Neural cell (in vitro differentiated cells): ENCODE results near the gene TESK1. TPM values are rescaled to one million over a fixed set of nuclear protein-coding genes. Genes with fewer than 3 reads are reported as not detected.

Experiments used
- H2AFZ ChIP-seq: fragments of 200-600, 300-800 bp; sonication (generic), shearing (Covaris generic); 2 replicates; pipeline ENCODE4 v1.6.0; 2014; ENCODE audit warnings: low read depth, mild to moderate bottlenecking, antibody characterized with exemption, low read length, moderate library complexity
- H3F3A ChIP-seq: fragments of 200-600 bp; shearing (Covaris generic); 2 replicates; pipeline ENCODE4 v1.6.1; 2016; ENCODE audit warnings: mild to moderate bottlenecking, moderate library complexity, mixed read lengths, antibody characterized with exemption, low read length; ENCODE audit not compliant: insufficient read depth, poor library complexity, severe bottlenecking
- H3K27ac ChIP-seq: fragments of 200-600, 300-800 bp; sonication (generic), shearing (Covaris generic); 2 replicates; pipeline ENCODE4 v1.5.1; 2014; ENCODE audit warnings: mild to moderate bottlenecking, low read length, moderate library complexity
- H3K27me3 ChIP-seq: fragments of 300-800, 200-600 bp; sonication (generic), shearing (Covaris generic); 2 replicates; pipeline ENCODE4 v1.6.0; 2014; ENCODE audit warnings: mild to moderate bottlenecking, low read depth, low read length, moderate library complexity; ENCODE audit not compliant: insufficient read depth
- H3K36me3 ChIP-seq: fragments of 300-800, 200-600 bp; sonication (generic), shearing (Covaris generic); 2 replicates; pipeline ENCODE4 v1.5.1; 2014; ENCODE audit warnings: mild to moderate bottlenecking, antibody characterized with exemption, low read length, moderate library complexity; ENCODE audit not compliant: insufficient read depth
- H3K4me2 ChIP-seq: fragments of 300-800, 200-600 bp; sonication (generic), shearing (Covaris generic); 2 replicates; pipeline ENCODE4 v1.6.0; 2014; ENCODE audit warnings: mild to moderate bottlenecking, low read length
- H3K4me3 ChIP-seq: fragments of 300-800, 200-600 bp; sonication (generic), shearing (Covaris generic); 2 replicates; pipeline ENCODE4 v1.5.1; 2014; ENCODE audit warnings: mild to moderate bottlenecking, low read length, moderate library complexity
- H3K79me2 ChIP-seq: fragments of 200-600 bp; shearing (Covaris generic); replicated peaks from 2 replicates; pipeline ENCODE4 v1.6.0; 2014; ENCODE audit warnings: mild to moderate bottlenecking, low read length, moderate library complexity; ENCODE audit not compliant: insufficient read depth
- H3K9ac ChIP-seq: fragments of 300-800, 200-600 bp; sonication (generic), shearing (Covaris generic); 2 replicates; pipeline ENCODE4 v1.6.1; 2016; ENCODE audit warnings: mild to moderate bottlenecking, low read length, mixed read lengths
- H3K9me2 ChIP-seq: fragments of 200-600 bp; shearing (Covaris generic); 2 replicates; pipeline ENCODE4 v1.6.1; 2016; ENCODE audit warnings: mild to moderate bottlenecking, low read length, mixed read lengths; ENCODE audit not compliant: insufficient read depth
- H3K9me3 ChIP-seq: fragments of 200-600, 300-800 bp; sonication (generic), shearing (Covaris generic); 2 replicates; pipeline ENCODE4 v1.6.1; 2016; ENCODE audit warnings: mild to moderate bottlenecking, mixed run types, low read length, moderate library complexity, mixed read lengths
- H4K20me1 ChIP-seq: fragments of 200-600 bp; shearing (Covaris generic); 2 replicates; pipeline ENCODE4 v1.6.1; 2016; ENCODE audit warnings: mild to moderate bottlenecking, mixed run types; ENCODE audit not compliant: insufficient read depth
- CTCF ChIP-seq: fragments of 450-650 bp; IDR thresholded peaks from 2 replicates; pipeline ENCODE4 v1.5.1; 2014; ENCODE audit warnings: antibody characterized with exemption, mild to moderate bottlenecking, moderate library complexity; ENCODE audit not compliant: poor library complexity, severe bottlenecking
- EP300 ChIP-seq: fragments of 450-650 bp; conservative IDR thresholded peaks from 2 replicates; pipeline ENCODE4 v1.6.1; 2014; ENCODE audit warnings: antibody characterized with exemption, mild to moderate bottlenecking, moderate library complexity; ENCODE audit not compliant: poor library complexity, severe bottlenecking
- EZH2 ChIP-seq: fragments of 200-600, 300-800 bp; shearing (Covaris generic), sonication (generic); IDR thresholded peaks from 2 replicates; pipeline ENCODE4 v1.6.1; 2014; ENCODE audit warnings: antibody characterized with exemption, low read length, borderline replicate concordance, mild to moderate bottlenecking; ENCODE audit not compliant: insufficient read depth, poor library complexity, severe bottlenecking
- MXI1 ChIP-seq: fragments of 450-650 bp; conservative IDR thresholded peaks from 2 replicates; pipeline ENCODE4 v1.6.1; 2014; ENCODE audit warnings: antibody characterized with exemption, mild to moderate bottlenecking; ENCODE audit not compliant: poor library complexity, severe bottlenecking
- POLR2AphosphoS5 ChIP-seq: IDR thresholded peaks from 2 replicates; pipeline ENCODE4 v1.6.1; 2012
- RAD21 ChIP-seq: fragments of 450-650 bp; conservative IDR thresholded peaks from 2 replicates; pipeline ENCODE4 v1.6.1; 2014; ENCODE audit warnings: antibody characterized with exemption, mild to moderate bottlenecking, moderate library complexity
- REST ChIP-seq: IDR thresholded peaks from 2 replicates; pipeline ENCODE4 v1.6.1; 2012; ENCODE audit warnings: borderline replicate concordance
- SMC3 ChIP-seq: fragments of 450-650 bp; conservative IDR thresholded peaks from 2 replicates; pipeline ENCODE4 v1.6.1; 2014; ENCODE audit warnings: antibody characterized with exemption, mild to moderate bottlenecking, moderate library complexity; ENCODE audit not compliant: poor library complexity
- TAF1 ChIP-seq: IDR thresholded peaks from 2 replicates; pipeline ENCODE4 v1.6.1; 2012; ENCODE audit warnings: low read depth
- polyA plus RNA-seq: library from polyadenylated mRNA; depleted of rRNA; stranded (reverse); fragments of >200 nt; gene quantifications from 2 replicates; pipeline ENCODE4 v1.2.3, GENCODE V29; 2014

Gene TESK1
- polyA plus RNA-seq, 1 donor from 2014 or later, result 37.9 TPM

- Histone ChIP-seq H2AFZ (no peak overlapping the region), H4K20me1 (no peaks in the 10 kb centered on the region), H3K4me2 (peak overlapping the region; percentile 94), H3K9me3 (no peaks in the 10 kb centered on the region), H3K4me3 (peak overlapping the region; percentile 86), H3K27me3 (no peaks in the 10 kb centered on the region), H3K27ac (no peak overlapping the region), H3F3A (no peaks in the 10 kb centered on the region), H3K9ac (peak overlapping the region; percentile 77), H3K79me2 (peaks cover 13% of the 10 kb centered on the region), H3K36me3 (peaks cover 4% of the 10 kb centered on the region), H3K9me2 (no peaks in the 10 kb centered on the region)
- TF ChIP-seq EP300 (no peak), REST (no peak), CTCF (no peak), TAF1 (no peak), POLR2AphosphoS5 (no peak), RAD21 (no peak), SMC3 (no peak), MXI1 (no peak)
These were observed 1.7 kb downstream of the TESK1 start for GRCh38 chr9:35606726-35607125.

DNA sequence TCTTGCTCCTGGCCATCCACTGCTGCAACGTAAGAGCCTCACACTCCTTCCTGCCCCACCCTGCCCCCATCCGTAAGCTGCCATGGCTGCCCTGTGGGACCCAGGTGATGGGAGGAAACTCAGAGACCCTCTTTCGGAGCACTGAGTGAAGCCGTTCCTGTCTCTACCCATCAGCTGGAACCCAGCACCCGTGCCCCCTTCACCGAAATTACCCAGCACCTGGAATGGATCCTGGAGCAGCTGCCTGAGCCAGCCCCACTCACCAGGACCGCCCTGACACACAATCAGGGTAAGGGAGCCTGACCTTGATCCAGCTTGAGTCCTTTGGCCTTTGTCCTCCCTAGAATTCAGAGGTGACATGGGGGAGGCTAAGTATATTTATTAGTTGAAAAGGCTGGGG, 3.2 kb downstream of the TESK1 start:
- Histone ChIP-seq H3K4me2 (no peak overlapping the region), H3K79me2 (peaks cover 13% of the 10 kb centered on the region), H3F3A (no peaks in the 10 kb centered on the region), H3K36me3 (peaks cover 4% of the 10 kb centered on the region), H3K4me3 (no peak overlapping the region), H4K20me1 (no peaks in the 10 kb centered on the region), H3K9me3 (no peaks in the 10 kb centered on the region), H3K27me3 (no peaks in the 10 kb centered on the region), H3K27ac (no peak overlapping the region), H3K9ac (no peak overlapping the region), H3K9me2 (no peaks in the 10 kb centered on the region), H2AFZ (no peak overlapping the region)
- TF ChIP-seq TAF1 (no peak), RAD21 (no peak), REST (no peak), SMC3 (no peak), EP300 (no peak), POLR2AphosphoS5 (no peak), EZH2 (no peak), MXI1 (no peak), CTCF (no peak)
